Brain pericyte (primary cell): ENCODE measurements around the gene GABBR1.
A peak's percentile ranks its signal among the peaks of the same experiment; 100 is the strongest.

Experiments
- DNase-seq: peaks from one replicate; pipeline ENCODE4 v3.0.0-alpha.2; 2012; ENCODE audit warnings: low read depth, low spot score

The GABBR1 gene

GRCh38 chr6:29567541-29567940 is 65.4 kb downstream of the GABBR1 start:
- no peak for DNase-seq

- no peak for DNase-seq
Observed at GRCh38 chr6:29566856-29567255, 66.1 kb downstream of the GABBR1 start.

GRCh38 chr6:29564875-29565274 is 68.1 kb downstream of the GABBR1 start:
- no peak for DNase-seq

- no peak for DNase-seq
Observed at GRCh38 chr6:29563435-29563965, 69.5 kb downstream of the GABBR1 start.

- no peak for DNase-seq
Observed at GRCh38 chr6:29561606-29562181, 71.3 kb downstream of the GABBR1 start.

- DNase-seq: no peak
Observed at GRCh38 chr6:29561091-29561490, 71.9 kb downstream of the GABBR1 start.

- no peak for DNase-seq
Observed at GRCh38 chr6:29559524-29560287, 73.3 kb downstream of the GABBR1 start, which contains the start of gene UBD. UBD (minus strand) TSS chr6:29559732; CDS start chr6:29559701, 31 bp downstream.

GRCh38 chr6:29558439-29559079 is 74.4 kb downstream of the GABBR1 start:
- no peak for DNase-seq

GRCh38 chr6:29557320-29557719 is 75.7 kb downstream of the GABBR1 start:
- no peak for DNase-seq

- DNase-seq: no peak
Observed at GRCh38 chr6:29554764-29555163, 78.2 kb downstream of the GABBR1 start.

GRCh38 chr6:29553268-29554057 is 79.5 kb downstream of the GABBR1 start:
- DNase-seq: peak; percentile 34

- no peak for DNase-seq
Observed at GRCh38 chr6:29552512-29553051, 80.4 kb downstream of the GABBR1 start.

- no peak for DNase-seq
Observed at GRCh38 chr6:29547573-29547972, 85.4 kb downstream of the GABBR1 start.

GRCh38 chr6:29537714-29538403 is 95.1 kb downstream of the GABBR1 start:
- no peak for DNase-seq

- no peak for DNase-seq
Observed at GRCh38 chr6:29532320-29532951, 100.5 kb downstream of the GABBR1 start.

- no peak for DNase-seq
Observed at GRCh38 chr6:29531668-29532067, 101.3 kb downstream of the GABBR1 start.

- no peak for DNase-seq
Observed at GRCh38 chr6:29530671-29531310, 102.2 kb downstream of the GABBR1 start.

- DNase-seq: no peak
Observed at GRCh38 chr6:29529956-29530355, 103.0 kb downstream of the GABBR1 start.

- no peak for DNase-seq
Observed at GRCh38 chr6:29528988-29529560, 103.9 kb downstream of the GABBR1 start.
